NCI-H1694 (cell line): ENCODE data around the gene SLC50A1.

Experiments used
- DNase-seq: peaks from one replicate; lab custom pipeline; 2025; lab: John Stamatoyannopoulos, UW

The SLC50A1 gene

GRCh38 chr1:155135415-155136028 lies at the start of gene SLC50A1:
TSS of gene SLC50A1 (plus strand) at chr1:155135852. CDS start at chr1:155135912, 60 bp downstream.
- DNase-seq, result peak; percentile 96

GRCh38 chr1:155086128-155086741 lies 49.4 kb upstream of the SLC50A1 start:
- DNase-seq, result peak; percentile 79

GRCh38 chr1:155086856-155087535 lies 48.7 kb upstream of the SLC50A1 start:
- DNase-seq, result no peak

GRCh38 chr1:155091071-155092051 lies 44.3 kb upstream of the SLC50A1 start:
- peak; percentile 94 for DNase-seq

GRCh38 chr1:155092131-155092530 lies 43.5 kb upstream of the SLC50A1 start:
- DNase-seq, result no peak

- DNase-seq, result no peak
Observed at GRCh38 chr1:155092641-155093040, 43.0 kb upstream of the SLC50A1 start.

GRCh38 chr1:155093911-155094621 lies 41.6 kb upstream of the SLC50A1 start:
- peak; percentile 60 for DNase-seq

- DNase-seq, result no peak
Observed at GRCh38 chr1:155094622-155094948, 41.1 kb upstream of the SLC50A1 start.

- DNase-seq, result no peak
Observed at GRCh38 chr1:155099331-155099730, 36.3 kb upstream of the SLC50A1 start.

- DNase-seq, result no peak
Observed at GRCh38 chr1:155103325-155103724, 32.3 kb upstream of the SLC50A1 start.

GRCh38 chr1:155104605-155105534 lies 30.8 kb upstream of the SLC50A1 start:
- DNase-seq, result no peak

- DNase-seq, result no peak
Observed at GRCh38 chr1:155105604-155106011, 30.0 kb upstream of the SLC50A1 start.

- DNase-seq, result no peak
Observed at GRCh38 chr1:155106862-155107261, 28.8 kb upstream of the SLC50A1 start.

GRCh38 chr1:155107309-155108264 lies 28.1 kb upstream of the SLC50A1 start:
- no peak for DNase-seq

- no peak for DNase-seq
Observed at GRCh38 chr1:155108296-155108695, 27.4 kb upstream of the SLC50A1 start.

GRCh38 chr1:155110381-155110780 lies 25.3 kb upstream of the SLC50A1 start:
- DNase-seq, result peak; percentile 43

- no peak for DNase-seq
Observed at GRCh38 chr1:155110826-155111225, 24.8 kb upstream of the SLC50A1 start.

GRCh38 chr1:155113450-155113980 lies 22.1 kb upstream of the SLC50A1 start:
- DNase-seq, result peak; percentile 30
